Large intestine (tissue), 3 donors: ENCODE data around the gene TEDC2. TPM values are rescaled to one million over a fixed set of nuclear protein-coding genes. Genes with fewer than 3 reads are reported as not detected.
A peak's percentile ranks its signal among the peaks of the same experiment; 100 is the strongest.

Source experiments
- DNase-seq, 2 donors: peaks; one replicate each; pipeline versions ENCODE4 v3.0.0 to v3.0.0-alpha.2; 2013
- H3K27ac ChIP-seq: one replicate; pipeline ENCODE4 v1.5.1; 2013; ENCODE audit warnings: low read length
- H3K27me3 ChIP-seq: 2 replicates; pipeline ENCODE4 v1.6.1; 2013; ENCODE audit warnings: low read length; ENCODE audit not compliant: control insufficient read depth, insufficient read depth
- H3K36me3 ChIP-seq: 2 replicates; pipeline ENCODE4 v1.6.1; 2013; ENCODE audit warnings: low read length; ENCODE audit not compliant: control insufficient read depth, insufficient read depth
- H3K4me1 ChIP-seq: one replicate; pipeline ENCODE4 v1.6.1; 2013; ENCODE audit warnings: low read length; ENCODE audit not compliant: control insufficient read depth, insufficient read depth
- H3K4me3 ChIP-seq: one replicate; pipeline ENCODE4 v1.5.1; 2013; ENCODE audit warnings: low read length
- H3K9me3 ChIP-seq: one replicate; pipeline ENCODE4 v1.6.1; 2013; ENCODE audit warnings: mild to moderate bottlenecking, low read depth, low read length, moderate library complexity; ENCODE audit not compliant: control insufficient read depth
- WGBS: methylation state at CpG from one replicate; pipeline ENCODE4 v1.1.5; 2013; ENCODE audit warnings: low lambda C conversion rate; ENCODE audit not compliant: insufficient coverage; 5-methylcytosine and 5-hydroxymethylcytosine counted together
- polyA plus RNA-seq: library from polyadenylated mRNA; unstranded; fragments of 120-200 nt; gene quantifications from one replicate; pipeline ENCODE4 v1.2.1, GENCODE V29; 2013

The TEDC2 gene
- polyA plus RNA-seq, 1 donor: 6.4 TPM

DNA sequence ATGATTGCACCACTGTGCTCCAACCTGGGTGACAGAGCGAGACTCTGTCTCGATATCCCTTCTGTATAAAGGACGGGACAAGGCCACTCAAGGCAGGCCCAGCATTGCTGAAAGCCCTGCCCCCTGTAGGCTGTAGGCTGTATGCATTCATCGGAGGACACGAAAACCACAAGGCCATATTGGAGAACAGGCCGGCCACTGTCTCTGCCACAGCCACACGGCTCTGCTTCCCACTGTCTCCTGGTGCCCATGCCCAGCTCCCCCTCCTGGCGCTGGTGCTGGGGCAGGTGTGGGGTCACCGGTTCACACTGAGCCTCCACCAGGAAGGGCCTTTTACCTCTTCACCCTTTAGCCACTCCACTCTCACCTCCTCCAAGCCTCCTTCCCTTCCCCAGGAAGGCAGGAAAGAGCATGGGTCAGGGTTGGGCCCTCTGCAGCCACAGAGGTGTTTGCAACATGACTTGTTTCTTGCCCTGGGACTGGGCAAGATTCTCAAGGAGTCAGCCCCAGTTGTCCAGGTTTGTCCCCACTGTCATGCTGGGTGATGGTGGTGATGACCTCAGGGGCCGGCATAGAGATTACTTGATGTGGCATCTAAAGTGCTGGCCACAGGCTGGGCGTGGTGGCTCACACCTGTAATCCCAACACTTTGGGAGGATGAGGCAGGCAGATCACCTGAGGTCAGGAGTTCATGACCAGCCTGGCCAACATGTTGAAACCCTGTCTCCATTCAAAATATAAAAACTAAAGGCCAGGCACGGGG, 5.9 kb downstream of the TEDC2 start:
- Histone ChIP-seq H3K27ac (no peak overlapping the region), H3K4me3 (no peak overlapping the region), H3K36me3 (no peaks in the 10 kb centered on the region), H3K9me3 (no peaks in the 10 kb centered on the region), H3K27me3 (peaks cover 31% of the 10 kb centered on the region), H3K4me1 (peaks cover 5% of the 10 kb centered on the region)
- no CpG with 5 or more reads among the region's 12 CpGs for WGBS
- no peak for DNase-seq

DNA sequence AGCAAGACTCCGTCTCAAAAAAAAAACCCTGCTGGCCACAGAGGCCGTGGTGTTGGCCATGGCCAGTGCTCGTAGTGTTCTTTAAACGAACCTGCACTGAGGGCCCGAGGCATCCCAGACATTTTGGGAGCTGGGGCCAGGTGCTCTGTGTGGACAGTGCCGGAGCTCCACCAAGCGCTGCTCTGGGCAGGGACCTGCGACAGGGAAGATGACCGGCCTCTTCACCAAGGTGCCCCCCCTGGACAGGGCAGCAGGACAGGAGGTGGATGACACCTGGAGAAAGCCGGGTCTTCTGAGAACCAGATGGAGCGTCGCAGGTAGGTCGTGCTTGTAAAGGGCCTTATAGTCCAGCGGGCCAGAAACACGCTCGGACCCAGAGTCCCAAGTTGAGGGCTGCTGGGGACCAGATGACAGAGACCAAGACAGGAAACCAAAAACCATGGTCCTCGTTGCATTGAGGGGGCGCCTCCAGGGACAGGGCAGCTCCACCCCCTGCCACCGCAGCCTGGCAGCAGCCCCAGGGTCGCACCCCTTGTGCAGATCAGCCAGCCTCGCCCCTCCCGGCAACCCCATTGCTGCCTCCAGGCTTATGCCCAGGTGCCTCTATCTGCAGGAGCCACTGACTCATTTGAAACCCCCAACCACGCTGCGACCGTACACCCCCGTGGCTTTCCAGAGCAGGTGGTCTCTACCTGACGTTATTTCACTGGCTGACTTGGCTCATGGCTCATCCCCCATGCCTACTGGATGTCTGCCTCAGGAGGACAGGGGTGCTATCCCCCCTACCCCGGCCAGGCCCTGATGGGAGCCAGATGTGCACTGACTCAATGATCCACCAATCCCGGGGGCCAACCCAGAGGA, 7.0 kb downstream of the TEDC2 start:
- peaks cover 35% of the 10 kb centered on the region for H3K27me3 ChIP-seq
- DNase-seq: no peak
- WGBS: no CpG with 5 or more reads among the region's 29 CpGs
- H3K36me3 ChIP-seq: no peaks in the 10 kb centered on the region
- H3K4me1 ChIP-seq: peaks cover 5% of the 10 kb centered on the region
- H3K9me3 ChIP-seq: peaks cover 2% of the 10 kb centered on the region
- H3K4me3 ChIP-seq: no peak overlapping the region
- H3K27ac ChIP-seq: peak overlapping the region; percentile 23

DNA sequence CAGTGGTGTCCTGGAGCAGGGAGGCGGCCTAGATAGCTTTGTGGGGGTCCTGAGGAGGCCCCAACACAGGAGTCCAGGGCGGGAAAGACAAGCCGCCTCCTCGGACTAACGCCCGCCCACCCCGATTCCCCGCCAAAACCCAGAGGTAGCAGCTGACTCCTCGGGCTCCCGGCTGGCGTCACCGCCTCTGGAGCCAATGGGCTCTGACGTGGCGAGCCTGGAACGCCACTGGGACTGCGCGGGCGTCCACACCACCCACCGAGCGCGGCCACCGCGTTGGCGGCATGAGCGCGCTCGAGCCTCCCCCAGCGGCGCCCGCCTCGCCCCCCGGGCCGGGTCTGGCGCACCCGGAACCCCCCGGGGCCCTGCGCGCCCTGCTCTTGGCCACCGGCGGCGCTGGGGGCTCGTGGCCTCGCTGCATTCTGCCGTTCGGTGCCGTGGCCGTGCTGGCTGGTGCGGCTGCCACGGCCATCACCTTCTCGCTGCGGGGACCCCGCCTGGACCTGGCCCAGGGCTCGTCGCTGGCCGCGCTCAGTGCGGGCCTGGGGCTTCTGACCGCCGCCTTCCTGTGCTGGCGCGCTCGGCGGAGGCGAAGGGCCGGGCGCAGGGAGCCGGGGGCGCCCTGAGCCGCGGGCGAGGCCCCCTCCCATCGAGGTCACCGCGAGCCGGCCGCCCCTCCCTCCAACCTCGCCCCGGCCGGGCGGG, 7.8 kb downstream of the TEDC2 start:
- H3K4me3 ChIP-seq: peak overlapping the region; percentile 23
- H3K4me1 ChIP-seq: peaks cover 8% of the 10 kb centered on the region
- peak overlapping the region; percentile 23 for H3K27ac ChIP-seq
- WGBS: no CpG with 5 or more reads among the region's 80 CpGs
- peaks cover 9% of the 10 kb centered on the region for H3K9me3 ChIP-seq
- no peaks in the 10 kb centered on the region for H3K36me3 ChIP-seq
- DNase-seq: peak in 1 of 2 donors; percentile 70
- H3K27me3 ChIP-seq: peaks cover 43% of the 10 kb centered on the region

- peaks cover 9% of the 10 kb centered on the region for H3K9me3 ChIP-seq
- peak in 1 of 2 donors; percentile 25 for DNase-seq
- peaks cover 49% of the 10 kb centered on the region for H3K27me3 ChIP-seq
- H3K36me3 ChIP-seq: no peaks in the 10 kb centered on the region
- no peak overlapping the region for H3K27ac ChIP-seq
- H3K4me3 ChIP-seq: peak overlapping the region; percentile 23
- WGBS: no CpG with 5 or more reads among the region's 38 CpGs
- peaks cover 13% of the 10 kb centered on the region for H3K4me1 ChIP-seq
Observed at GRCh38 chr16:2468233-2468724, 8.4 kb downstream of the TEDC2 start.

DNA sequence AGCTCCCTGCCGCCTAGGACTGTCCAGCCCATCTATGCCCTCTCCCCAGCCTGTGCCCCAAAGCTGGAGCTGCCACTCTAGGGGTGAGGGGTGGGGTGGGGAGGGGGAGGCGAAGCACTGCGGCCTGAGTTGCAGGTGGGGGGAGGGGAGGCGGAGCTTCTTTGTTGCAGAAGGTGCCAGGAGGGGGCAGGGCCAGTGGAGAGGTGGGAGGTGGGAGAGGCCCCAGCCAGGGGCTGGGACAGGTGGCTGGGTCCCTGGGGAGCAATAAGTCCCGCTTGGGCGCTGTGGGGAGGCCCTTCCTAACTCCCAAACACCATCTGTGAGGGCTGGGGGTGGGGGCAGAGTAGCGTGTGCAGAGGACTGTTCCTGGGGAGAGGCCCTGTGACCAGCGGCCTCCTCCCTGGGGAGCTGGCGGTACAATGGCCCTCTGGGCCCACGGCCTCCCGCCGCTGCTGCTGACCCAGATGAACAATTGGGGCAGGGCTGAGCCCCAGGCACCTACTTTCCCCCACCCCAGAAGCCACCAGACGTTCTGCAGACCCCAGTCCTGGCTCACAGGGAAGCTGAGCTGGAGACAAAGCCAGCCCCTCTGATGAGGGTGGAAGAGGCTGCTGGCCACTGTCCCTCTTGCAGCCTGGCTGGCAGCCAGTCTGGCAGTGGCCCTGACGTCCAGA, 9.0 kb downstream of the TEDC2 start:
- WGBS: no CpG with 5 or more reads among the region's 14 CpGs
- Histone ChIP-seq H3K4me3 (no peak overlapping the region), H3K27me3 (peaks cover 51% of the 10 kb centered on the region), H3K9me3 (peaks cover 9% of the 10 kb centered on the region), H3K4me1 (peaks cover 15% of the 10 kb centered on the region), H3K27ac (no peak overlapping the region), H3K36me3 (no peaks in the 10 kb centered on the region)
- peak in 1 of 2 donors; percentile 25 for DNase-seq

- Histone ChIP-seq H3K4me1 (peaks cover 18% of the 10 kb centered on the region), H3K27me3 (peaks cover 51% of the 10 kb centered on the region), H3K9me3 (peaks cover 9% of the 10 kb centered on the region), H3K36me3 (no peaks in the 10 kb centered on the region), H3K27ac (no peak overlapping the region), H3K4me3 (no peak overlapping the region)
- WGBS: 56% methylated on average over 2 of the region's 16 CpGs
- DNase-seq: no peak
Observed at GRCh38 chr16:2469399-2470233, 9.7 kb downstream of the TEDC2 start.

GRCh38 chr16:2470234-2470601, 10.3 kb downstream of the TEDC2 start:
- H3K4me3 ChIP-seq: no peak overlapping the region
- no peak overlapping the region for H3K27ac ChIP-seq
- peaks cover 9% of the 10 kb centered on the region for H3K9me3 ChIP-seq
- WGBS: no CpG with 5 or more reads among the region's 7 CpGs
- H3K36me3 ChIP-seq: no peaks in the 10 kb centered on the region
- peaks cover 18% of the 10 kb centered on the region for H3K4me1 ChIP-seq
- no peak for DNase-seq
- H3K27me3 ChIP-seq: peaks cover 51% of the 10 kb centered on the region

DNA sequence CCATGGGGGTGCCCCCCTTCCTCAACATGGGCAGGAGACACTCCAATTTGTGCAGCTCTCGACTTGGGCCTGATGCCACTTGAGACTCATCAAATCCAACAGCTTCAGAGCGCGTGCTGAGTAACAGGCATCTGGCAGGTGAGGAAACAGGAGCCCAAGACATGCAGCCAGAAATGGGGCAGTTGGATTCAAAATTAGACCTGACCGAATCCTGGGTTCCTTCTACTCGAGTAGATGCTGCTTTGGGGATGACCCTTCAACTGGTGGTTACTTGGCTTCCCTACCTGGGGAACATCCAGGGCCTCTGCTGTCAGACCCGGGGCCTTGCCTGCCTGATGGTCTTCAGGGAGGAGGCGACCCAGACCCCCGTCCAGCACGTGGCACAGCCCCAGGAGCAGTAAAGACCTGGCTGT, 10.7 kb downstream of the TEDC2 start:
- Histone ChIP-seq H3K4me3 (no peak overlapping the region), H3K4me1 (peaks cover 18% of the 10 kb centered on the region)
- WGBS: no CpG with 5 or more reads among the region's 9 CpGs

DNA sequence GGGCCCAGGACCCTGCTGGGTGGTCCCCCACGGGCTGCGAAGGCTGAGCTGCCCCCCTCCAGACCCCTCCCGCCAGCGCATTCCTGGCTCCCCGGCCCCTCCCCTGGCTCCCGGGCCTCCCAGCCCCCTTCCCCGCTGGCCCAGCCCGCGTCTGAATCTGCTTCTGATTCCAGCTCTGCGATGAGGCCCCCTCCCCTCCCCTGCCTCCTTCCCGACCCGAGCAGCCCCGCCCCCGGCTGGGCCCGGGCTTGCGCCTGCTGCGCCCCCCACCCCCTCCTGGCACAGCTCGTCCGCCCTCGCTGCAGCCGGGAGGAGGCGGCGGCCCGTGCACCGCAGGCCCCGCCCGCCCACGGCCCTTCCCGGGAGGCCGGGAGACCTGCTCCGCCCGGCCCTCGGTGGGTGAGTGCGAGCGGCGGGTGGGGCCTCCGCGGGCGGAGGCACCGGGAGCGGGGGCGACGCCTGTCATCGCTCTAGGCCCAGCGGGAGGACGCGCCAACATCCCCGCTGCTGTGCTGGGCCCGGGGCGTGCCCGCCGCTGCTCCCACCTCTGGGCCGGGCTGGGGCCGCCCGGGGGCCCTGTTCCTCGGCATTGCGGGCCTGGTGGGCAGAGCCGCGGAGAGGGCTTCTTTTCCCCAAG, 11.2 kb downstream of the TEDC2 start, which contains the start of gene NTN3:
Gene NTN3, plus strand, starts transcription at position 282 of the 637 bp plus-strand sequence. CDS start 405 bp downstream, outside the sequence.
- DNase-seq: peak in 1 of 2 donors; percentile 41

More for the DNA sequence above, 10.7 kb downstream of the TEDC2 start:
- peaks cover 9% of the 10 kb centered on the region for H3K9me3 ChIP-seq
- no peaks in the 10 kb centered on the region for H3K36me3 ChIP-seq
- no peak for DNase-seq
- peaks cover 51% of the 10 kb centered on the region for H3K27me3 ChIP-seq
- H3K27ac ChIP-seq: no peak overlapping the region

More for the DNA sequence above, 11.2 kb downstream of the TEDC2 start, which contains the start of gene NTN3:
- Histone ChIP-seq H3K9me3 (peaks cover 9% of the 10 kb centered on the region), H3K4me3 (no peak within 1 kb of the TSS), H3K27me3 (peaks cover 51% of the 10 kb centered on the region), H3K36me3 (no peaks in the 10 kb centered on the region), H3K27ac (no peak within 1 kb of the TSS), H3K4me1 (peaks cover 23% of the 10 kb centered on the region)
- WGBS: no CpG with 5 or more reads among the region's 59 CpGs
